ENCODE data around the gene PRUNE1.
A peak's percentile ranks its signal among the peaks of the same experiment; 100 is the strongest.

The PRUNE1 gene

DNA sequence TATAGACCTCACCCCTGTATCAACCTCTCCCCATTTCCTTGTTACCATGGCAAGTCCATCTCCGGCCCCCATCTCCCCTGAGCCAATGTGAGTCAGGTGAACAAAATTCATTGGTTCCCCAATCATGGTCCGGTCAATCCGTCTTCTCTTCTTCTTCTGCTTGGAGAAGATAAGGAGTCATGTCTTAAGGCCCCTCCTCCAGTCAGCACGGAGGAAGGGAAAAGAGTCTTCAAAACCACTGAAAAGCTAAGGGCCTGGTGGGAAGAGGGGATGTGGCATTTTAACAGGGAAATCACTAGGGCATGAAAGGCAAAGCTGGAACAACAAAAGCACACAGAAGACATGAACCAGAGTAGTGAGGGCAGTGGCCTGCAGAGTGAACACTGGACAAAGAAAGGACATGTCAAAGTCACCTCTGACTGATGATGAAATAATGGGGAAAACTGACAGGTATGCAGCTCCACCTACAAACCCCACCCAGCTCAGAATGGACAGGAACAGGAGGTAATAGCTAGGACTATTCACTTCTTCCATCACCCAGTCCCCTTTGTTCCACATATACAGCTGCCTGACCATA lies 46.8 kb downstream of the PRUNE1 start:
- DNase-seq: no peak

GRCh38 chr1:151055581-151055980 lies 47.3 kb downstream of the PRUNE1 start:
- DNase-seq: no peak

- no peak for DNase-seq
Observed at GRCh38 chr1:151056149-151056548, 47.9 kb downstream of the PRUNE1 start.

GRCh38 chr1:151058692-151059091 lies 50.4 kb downstream of the PRUNE1 start:
- peak; percentile 77 for DNase-seq

DNA sequence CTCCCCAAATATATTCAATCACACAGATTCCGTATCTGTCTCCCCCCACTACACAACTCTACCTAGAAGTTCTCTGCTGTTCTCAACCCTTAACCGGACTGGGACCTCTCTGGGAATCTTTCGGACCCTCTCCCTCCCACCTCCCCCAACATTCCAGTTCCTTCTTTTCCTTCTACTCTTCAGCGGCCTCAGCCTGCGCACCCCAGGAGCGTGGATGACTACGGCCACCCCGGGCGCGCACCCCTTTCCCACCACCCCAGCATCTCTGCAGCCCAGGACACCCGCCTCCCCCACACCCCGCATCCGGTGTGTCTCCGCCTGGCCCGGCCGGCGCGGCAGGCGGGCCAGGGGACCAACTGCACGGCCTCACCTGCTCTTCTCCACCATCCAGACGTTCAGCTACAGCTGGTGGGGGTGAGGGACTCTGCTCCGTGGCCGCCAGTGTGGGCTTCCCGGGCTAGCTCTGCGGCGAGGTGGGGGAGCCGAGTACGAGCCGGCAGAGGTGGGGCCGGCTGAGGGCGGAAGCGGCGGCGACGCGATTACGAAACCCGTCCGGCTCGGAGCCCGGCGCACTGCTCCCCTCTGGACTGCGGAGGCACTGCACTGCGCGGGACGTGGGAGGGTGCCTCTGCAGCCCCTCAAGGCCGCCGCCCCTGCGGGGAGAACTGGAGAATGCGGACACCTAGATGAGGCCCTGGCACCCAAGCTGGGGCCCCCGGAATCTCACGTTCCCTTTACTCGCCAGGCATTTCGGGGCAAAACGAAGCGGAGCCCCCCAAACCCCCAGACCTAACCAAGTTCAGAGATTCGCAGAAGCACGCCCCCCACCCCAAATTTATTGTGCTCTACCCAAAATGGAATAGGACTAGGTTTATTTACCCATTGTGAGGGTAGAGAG lies 51.1 kb downstream of the PRUNE1 start, which contains the start of gene CDC42SE1:
Gene CDC42SE1, minus strand, starts transcription at position 514 of the 898 bp plus-strand sequence. CDS start 3,892 bp downstream, outside the sequence.
- peak; percentile 78 for DNase-seq

- DNase-seq: peak; percentile 67
Observed at GRCh38 chr1:151060007-151060656, 51.9 kb downstream of the PRUNE1 start, which contains the start of gene MLLT11. Gene MLLT11 (plus strand): TSS chr1:151060397. CDS start chr1:151067225, 6,828 bp downstream.

- no peak for DNase-seq
Observed at GRCh38 chr1:151060657-151061421, 52.6 kb downstream of the PRUNE1 start.

- DNase-seq: no peak
Observed at GRCh38 chr1:151061704-151062103, 53.5 kb downstream of the PRUNE1 start.

DNA sequence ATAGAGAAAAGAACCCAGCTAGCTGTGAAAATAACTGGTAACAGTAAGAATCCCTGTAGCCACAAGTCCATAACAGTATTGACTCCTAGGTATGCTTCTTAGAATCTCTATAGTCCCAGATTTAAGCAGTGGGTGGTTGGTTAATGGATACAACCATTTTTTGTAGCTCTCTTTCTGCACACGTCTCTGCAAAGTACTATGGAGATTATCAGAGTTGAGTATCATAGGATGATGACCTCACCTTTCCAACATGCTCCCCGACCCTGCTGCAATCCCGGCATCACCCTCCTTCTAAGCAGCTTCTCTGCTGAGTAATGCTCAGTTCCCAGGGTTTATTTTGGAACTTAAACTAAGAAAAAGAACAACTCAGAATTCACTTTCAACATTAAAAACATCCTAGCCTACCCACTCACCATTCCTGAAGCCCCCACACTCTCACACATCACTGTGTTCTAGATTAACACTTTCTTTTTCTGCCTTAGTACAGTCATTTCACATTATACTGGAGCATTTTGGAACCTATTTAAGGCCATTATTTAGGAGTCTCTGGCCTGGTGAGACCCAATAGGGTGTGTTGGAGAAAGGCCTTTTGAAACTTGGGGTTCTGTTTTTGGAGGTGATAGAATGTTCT lies 54.6 kb downstream of the PRUNE1 start:
- DNase-seq: no peak

GRCh38 chr1:151065089-151065645 lies 56.9 kb downstream of the PRUNE1 start:
- no peak for DNase-seq

- no peak for DNase-seq
Observed at GRCh38 chr1:151067185-151067584, 58.9 kb downstream of the PRUNE1 start.

DNA sequence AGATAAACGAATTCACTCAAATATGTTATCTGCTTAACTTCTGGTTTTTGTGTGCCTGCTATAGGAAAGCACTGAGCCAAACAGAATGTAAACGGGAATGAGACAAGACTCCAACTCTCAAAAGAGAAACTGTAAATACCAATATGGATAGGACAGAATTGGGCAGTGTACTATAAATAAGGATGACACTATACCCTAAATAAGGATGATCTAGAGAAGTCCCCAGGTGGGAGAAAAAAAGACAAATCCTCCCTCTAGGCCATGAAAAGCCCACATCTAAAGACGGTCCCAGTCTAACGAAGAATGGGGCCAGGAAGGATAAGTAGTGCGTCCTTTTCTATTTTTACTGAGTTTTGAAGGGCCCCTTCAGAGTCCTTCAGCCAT lies 60.8 kb downstream of the PRUNE1 start:
- DNase-seq: no peak

DNA sequence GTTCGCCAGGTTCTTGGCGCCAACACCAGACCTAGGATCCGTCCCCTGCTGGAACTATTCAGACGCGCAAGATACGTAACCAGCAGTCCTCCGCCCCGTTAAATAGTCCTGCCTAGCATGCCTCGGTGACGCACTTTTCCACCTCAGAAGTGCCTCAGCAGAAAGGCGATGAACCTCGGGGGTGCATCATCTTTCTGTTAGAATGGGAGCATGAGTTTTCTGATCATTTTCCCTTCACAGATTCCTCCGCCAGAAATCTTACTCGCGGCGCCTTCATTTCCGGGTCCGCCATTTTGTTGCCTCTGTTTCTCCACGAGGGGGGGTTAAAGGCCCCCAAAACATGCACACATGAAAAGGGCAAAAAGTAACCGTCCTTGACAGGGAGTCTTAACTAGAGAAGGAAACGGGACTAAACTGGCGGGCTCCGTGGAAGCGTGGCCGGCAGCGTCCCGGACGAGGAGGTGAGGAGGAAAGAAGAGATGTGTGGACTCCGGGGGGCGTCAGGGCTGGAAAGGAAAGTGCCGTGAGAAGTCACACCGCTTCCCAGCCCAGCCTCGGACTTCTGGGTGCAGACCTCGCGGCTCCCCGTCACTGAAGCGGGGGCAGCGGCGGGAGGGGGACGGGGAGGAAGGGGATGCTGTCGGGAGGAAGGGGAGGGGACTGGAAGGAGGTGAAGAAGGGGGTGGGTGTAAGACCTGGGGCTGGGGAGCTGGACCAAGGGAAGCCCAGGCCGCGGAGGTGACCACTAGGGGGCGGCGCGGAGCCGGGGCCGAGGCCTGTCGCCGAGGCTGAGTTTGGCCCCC lies 62.4 kb downstream of the PRUNE1 start, which contains the start of gene GABPB2:
Gene GABPB2, plus strand, starts transcription at position 288 of the 803 bp plus-strand sequence. CDS start 17,429 bp downstream, outside the sequence.
- peak; percentile 95 for DNase-seq

DNA sequence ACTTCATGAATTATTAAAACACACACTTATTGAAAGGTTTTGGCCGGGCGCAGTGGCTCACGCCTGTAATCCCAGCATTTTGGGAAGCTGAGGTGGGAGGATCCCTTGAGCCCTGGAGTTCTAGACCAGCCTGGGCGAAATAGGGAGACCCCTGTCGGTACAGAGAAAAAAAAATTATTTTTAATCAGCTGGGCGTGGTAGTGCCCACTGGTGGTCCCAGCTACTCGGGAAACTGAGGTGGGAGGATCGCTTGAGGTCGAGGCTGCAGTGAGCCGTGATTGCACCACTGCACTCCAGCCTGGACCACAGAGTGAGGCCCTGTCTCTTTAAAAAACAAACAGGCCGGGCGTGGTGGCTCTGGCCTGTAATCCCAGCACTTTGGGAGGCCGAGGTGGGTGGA lies 64.0 kb downstream of the PRUNE1 start:
- DNase-seq: no peak
